Measurements from ENCODE around the gene ST3GAL4. TPM values are rescaled to one million over a fixed set of nuclear protein-coding genes. Genes with fewer than 3 reads are reported as not detected.

The ST3GAL4 gene
- total RNA-seq, 6 experiments from 2014 or later = 7.0 to 25.6 (median 17.5) TPM

- peaks cover 0 to 17% (median under 1%) of the 10 kb centered on the region in 4 donors for H3K36me3 ChIP-seq
- H3K4me3 ChIP-seq = no peak overlapping the region
- H3K9me3 ChIP-seq = no peaks in the 10 kb centered on the region
- no peak for TF ChIP-seq POLR2A (IDR thresholded peaks at IDR 0.05)
- no peak for TF ChIP-seq CTCF (IDR thresholded peaks at IDR 0.05)
- no peaks in the 10 kb centered on the region for H3K27me3 ChIP-seq
- no peak for ATAC-seq
- DNase-seq = no peak
- H3K27ac ChIP-seq = no peak overlapping the region
- intact Hi-C loops (cut with DNase I) = no loop called here
- H3K4me1 ChIP-seq = no peaks in the 10 kb centered on the region
- WGBS (ENCODE audit: insufficient coverage, low coverage, low lambda C conversion rate, missing lambda C conversion rate) = 76% methylated on average over 2 of the region's 15 CpGs
These were observed 52.3 kb downstream of the ST3GAL4 start for GRCh38 chr11:126407682-126408288.

- TF ChIP-seq CTCF (IDR thresholded peaks at IDR 0.05) (no peak), POLR2A (IDR thresholded peaks at IDR 0.05) (no peak)
- Histone ChIP-seq H3K4me1 (no peaks in the 10 kb centered on the region), H3K4me3 (no peak overlapping the region), H3K36me3 (peaks cover 0 to 17% (median 2%) of the 10 kb centered on the region in 4 donors), H3K27me3 (no peaks in the 10 kb centered on the region), H3K9me3 (no peaks in the 10 kb centered on the region), H3K27ac (no peak overlapping the region)
- DNase-seq (no peak), ATAC-seq (no peak)
- intact Hi-C loops (cut with DNase I) = no loop called here
- 90% methylated on average over 5 of the region's 12 CpGs for WGBS (ENCODE audit: insufficient coverage, low coverage, low lambda C conversion rate, missing lambda C conversion rate)
These were observed 53.0 kb downstream of the ST3GAL4 start for GRCh38 chr11:126408496-126408895.

- ATAC-seq = no peak
- no peaks in the 10 kb centered on the region for H3K27me3 ChIP-seq
- no peak for DNase-seq
- WGBS (ENCODE audit: insufficient coverage, low coverage, low lambda C conversion rate, missing lambda C conversion rate) = 84% methylated on average over 6 of the region's 12 CpGs
- no peak overlapping the region for H3K4me3 ChIP-seq
- H3K36me3 ChIP-seq = peaks cover 0 to 17% (median 5%) of the 10 kb centered on the region in 4 donors
- no peak overlapping the region for H3K27ac ChIP-seq
- no peak for TF ChIP-seq POLR2A (IDR thresholded peaks at IDR 0.05)
- no peak for TF ChIP-seq CTCF (IDR thresholded peaks at IDR 0.05)
- H3K4me1 ChIP-seq = no peaks in the 10 kb centered on the region
- intact Hi-C loops (cut with DNase I) = no loop called here
- no peaks in the 10 kb centered on the region for H3K9me3 ChIP-seq
These were observed 53.6 kb downstream of the ST3GAL4 start for GRCh38 chr11:126408901-126409619.

GRCh38 chr11:126409620-126409985 is 54.1 kb downstream of the ST3GAL4 start:
- peaks cover 0 to 17% (median 5%) of the 10 kb centered on the region in 4 donors for H3K36me3 ChIP-seq
- H3K4me1 ChIP-seq = no peaks in the 10 kb centered on the region
- 49% methylated on average over 2 of the region's 3 CpGs for WGBS (ENCODE audit: insufficient coverage, low coverage, low lambda C conversion rate, missing lambda C conversion rate)
- H3K9me3 ChIP-seq = no peaks in the 10 kb centered on the region
- H3K27me3 ChIP-seq = no peaks in the 10 kb centered on the region
- DNase-seq (no peak), ATAC-seq (no peak)
- intact Hi-C loops (cut with DNase I) = no loop called here
- TF ChIP-seq POLR2A (IDR thresholded peaks at IDR 0.05) (no peak), CTCF (IDR thresholded peaks at IDR 0.05) (no peak)
- H3K27ac ChIP-seq = no peak overlapping the region
- no peak overlapping the region for H3K4me3 ChIP-seq

All from right lobe of liver (tissue), 6 donors.